Amniotic epithelial cell (primary cell): ENCODE data around the gene TMEM168.
"Not testable (repeated sequence)": the region's sequence is repeated elsewhere in the genome, so short reads cannot be mapped to it uniquely, and the experiment has no call there.

ENCODE experiments used
- DNase-seq: peaks from one replicate; pipeline ENCODE4 v3.0.0-alpha.2; 2010; ENCODE audit warnings: low read depth

TMEM168 gene, protein sequence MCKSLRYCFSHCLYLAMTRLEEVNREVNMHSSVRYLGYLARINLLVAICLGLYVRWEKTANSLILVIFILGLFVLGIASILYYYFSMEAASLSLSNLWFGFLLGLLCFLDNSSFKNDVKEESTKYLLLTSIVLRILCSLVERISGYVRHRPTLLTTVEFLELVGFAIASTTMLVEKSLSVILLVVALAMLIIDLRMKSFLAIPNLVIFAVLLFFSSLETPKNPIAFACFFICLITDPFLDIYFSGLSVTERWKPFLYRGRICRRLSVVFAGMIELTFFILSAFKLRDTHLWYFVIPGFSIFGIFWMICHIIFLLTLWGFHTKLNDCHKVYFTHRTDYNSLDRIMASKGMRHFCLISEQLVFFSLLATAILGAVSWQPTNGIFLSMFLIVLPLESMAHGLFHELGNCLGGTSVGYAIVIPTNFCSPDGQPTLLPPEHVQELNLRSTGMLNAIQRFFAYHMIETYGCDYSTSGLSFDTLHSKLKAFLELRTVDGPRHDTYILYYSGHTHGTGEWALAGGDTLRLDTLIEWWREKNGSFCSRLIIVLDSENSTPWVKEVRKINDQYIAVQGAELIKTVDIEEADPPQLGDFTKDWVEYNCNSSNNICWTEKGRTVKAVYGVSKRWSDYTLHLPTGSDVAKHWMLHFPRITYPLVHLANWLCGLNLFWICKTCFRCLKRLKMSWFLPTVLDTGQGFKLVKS

DNA sequence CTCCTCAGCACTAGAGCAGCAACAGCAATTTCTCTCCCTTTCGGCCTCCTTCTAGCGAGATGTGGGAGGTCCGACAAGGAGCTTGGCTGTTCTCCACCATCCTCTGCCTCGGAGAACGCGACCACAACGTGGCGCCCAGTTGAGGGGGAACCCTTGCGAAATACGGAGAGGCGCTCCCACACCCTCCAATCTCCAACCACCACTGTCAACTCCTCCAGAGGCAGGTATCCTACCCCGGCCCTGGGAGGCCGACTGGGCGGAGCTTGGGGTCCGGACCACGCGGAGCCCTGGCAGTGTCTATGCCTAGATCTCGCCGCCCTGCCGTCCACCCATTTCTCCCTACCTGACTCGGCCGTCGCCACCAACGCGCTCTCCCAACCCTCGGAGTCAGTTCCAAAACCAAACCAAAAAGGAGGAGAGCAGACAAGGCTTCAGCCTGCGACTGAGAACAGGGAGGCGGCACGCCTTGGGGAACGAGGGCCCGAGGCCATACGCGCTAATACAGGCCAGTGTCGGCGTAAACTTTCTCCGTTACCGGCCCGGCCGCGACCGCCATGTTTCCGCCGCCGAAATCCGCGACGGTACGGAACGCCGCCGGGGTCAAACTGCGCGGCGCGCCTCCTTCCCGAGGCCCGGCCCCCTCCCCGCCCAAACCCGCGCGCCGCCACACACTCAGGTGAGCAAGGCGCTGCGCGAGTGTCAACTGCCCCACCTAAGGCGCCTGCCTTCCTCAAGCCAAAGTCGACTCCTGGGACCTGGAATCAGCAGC lies at the start of gene TMEM168:
Gene TMEM168 (minus strand): TSS at position 577 of the 769 bp plus-strand sequence. CDS start 5,568 bp downstream, outside the sequence.
- peak; percentile 89 for DNase-seq

DNA sequence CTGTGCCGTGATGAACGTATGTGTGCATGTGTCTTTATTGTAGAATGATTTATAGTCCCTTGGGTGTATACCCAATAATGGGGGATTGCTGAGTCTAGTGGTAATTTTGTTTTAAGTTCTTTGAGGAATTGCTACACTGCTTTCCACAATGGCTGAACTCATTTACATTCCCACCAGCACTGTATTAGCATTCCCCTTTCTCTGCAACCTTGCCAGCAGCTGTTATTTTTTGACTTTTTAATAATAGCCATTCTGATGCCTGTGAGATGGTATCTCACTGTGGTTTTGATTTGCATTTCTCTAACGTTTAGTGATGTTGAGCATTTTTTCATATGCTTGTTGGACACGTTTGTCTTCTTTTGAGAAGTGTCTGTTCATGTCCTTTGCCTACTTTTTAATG lies 45.7 kb upstream of the TMEM168 start:
- DNase-seq, result not testable (repeated sequence)

DNA sequence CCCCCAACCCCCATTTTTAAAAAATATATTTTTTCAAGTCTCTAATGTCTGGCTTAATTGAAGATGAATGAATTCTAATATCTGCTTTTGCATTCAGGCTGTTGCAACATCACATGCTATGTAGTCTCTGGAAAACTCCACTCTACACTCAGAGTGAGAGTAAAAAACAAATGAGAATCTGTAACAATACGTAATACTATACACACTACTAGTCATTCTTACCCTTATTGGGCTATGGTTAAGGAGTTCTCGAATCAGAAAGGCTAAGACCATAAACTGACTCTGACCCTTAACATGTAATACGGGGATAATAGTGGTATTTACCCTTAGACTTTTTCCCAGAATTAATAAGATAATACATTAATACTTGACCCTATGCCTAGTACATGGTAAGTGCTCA lies 42.9 kb upstream of the TMEM168 start:
- DNase-seq, result no peak

DNA sequence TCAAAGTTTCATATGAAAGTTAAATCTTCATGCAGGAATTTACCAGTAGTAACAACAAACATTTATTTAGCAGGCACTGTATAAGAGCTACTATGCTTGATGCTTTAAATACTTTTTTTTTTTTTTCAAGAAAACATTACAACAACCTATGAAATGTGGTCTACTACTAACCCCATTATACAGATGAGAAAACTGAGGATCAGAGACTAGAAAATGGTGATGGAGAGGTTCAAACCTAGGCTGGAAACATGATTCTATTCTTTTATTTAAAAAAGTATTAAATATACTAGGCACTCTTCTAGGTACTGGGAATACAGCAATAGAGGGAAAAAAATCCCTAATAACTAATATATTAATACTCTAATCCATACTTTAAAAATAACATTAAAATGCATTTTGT lies 40.6 kb upstream of the TMEM168 start:
- no peak for DNase-seq

DNA sequence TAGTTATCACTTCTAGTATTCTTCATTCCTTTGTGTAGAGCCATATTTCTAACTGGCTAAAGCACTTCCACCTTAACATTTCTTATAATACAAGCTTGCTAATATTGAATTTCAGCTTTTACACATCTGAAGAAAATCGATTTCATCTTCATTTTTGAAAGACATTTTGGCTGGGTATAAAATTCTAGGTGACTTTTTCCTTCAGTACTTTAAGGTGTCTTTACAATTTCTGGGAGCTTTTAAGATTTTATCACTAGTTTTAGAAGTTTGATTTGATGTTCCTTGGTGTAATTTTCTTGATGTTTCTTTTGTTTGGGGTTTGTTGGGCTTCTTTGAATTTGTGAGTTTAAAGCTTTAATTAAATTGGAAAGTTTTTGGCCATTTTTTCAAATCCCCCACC lies 38.5 kb upstream of the TMEM168 start:
- DNase-seq, result no peak

DNA sequence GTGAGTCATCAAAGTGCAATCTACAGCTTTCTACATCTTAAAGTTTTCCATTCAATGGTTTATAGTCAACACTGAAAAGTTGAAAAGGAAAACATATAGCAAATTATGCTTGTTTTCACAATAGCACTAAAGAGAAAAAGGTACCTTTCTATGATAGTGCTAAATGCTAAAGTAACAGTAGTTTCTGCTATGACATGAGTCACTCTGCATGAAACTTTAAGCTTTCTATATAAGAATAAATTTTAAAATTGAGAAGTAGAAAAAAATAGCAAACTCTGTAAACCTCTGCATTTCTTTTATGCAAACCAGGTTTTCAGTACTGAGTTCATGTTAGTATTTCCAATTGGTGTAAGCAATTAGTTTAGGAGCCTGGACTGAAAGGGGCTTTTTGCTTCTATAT lies 31.2 kb upstream of the TMEM168 start:
- no peak for DNase-seq

DNA sequence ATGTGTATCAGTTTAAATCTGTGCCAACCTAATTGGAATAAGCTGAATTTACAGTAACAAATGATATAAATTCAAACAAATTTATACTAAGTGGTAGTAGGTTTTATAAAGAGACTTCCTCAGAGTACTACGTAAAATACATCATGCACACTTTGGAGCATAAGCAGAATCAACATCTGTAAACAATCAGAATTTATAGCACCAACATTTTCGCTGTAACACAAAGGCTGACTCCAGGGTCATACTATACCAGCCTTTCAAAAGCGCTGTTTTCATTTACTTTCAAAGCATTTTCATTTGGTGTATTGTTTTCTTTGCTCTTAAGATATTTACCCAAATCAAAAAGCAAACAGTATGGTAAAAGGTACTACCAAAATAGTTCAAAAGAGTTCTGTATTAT lies 29.3 kb upstream of the TMEM168 start:
- no peak for DNase-seq

DNA sequence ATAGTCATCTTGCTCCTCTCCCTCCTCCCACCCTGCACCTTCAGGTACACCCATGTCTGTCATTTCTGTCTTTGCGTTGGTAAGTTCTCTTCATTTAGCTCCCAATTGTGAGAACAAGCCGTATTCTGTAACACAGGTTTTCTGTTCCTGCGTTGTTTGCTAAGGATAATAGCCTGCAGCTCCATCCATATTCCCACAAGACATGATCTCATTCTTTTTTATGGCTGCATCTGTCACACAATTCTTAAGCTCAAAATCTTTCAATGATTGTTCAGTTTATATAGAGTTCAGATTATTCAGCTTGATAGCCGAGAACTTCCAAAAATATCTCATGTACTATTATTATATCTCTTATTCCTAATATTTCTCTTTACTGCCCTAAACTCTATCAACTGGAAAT lies 16.0 kb upstream of the TMEM168 start:
- DNase-seq, result no peak

DNA sequence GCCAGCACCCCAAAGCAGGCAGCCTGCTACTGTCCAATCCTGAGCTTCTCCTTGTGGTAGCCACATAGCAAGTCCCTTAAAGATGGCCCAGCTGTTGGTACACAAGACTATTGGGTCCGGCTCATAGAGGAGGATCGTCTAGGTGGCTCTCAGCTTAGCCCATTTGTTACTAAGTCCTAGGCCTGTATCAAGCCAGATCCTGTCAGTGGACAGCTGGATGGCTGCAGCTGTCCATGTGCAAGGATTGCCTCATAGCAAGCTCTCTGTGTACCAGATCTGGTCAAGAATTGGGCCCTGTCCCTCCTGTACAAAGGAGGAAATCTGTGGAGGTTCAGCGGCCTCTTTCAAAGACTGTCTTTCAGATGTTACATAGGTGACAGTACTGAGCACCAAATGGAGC lies 12.2 kb upstream of the TMEM168 start:
- no peak for DNase-seq

DNA sequence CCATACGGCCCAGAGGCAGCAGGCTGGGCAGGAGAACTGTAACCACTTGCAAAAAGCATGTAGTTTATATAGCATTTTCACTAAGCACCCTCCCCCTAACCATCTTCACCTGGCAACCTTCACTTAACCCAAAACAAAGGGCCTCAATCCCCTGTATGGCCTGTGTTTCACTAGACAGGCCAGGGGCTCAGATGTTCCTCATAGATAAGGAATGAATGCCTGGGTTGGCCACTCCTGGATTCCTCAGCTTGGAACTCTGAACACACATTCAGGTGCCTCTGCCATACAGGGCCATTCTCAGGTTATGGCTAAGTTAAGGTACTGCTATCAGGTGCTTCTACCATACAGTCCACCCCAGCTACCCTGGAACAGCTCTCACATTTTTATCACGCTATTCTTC lies 10.3 kb upstream of the TMEM168 start:
- DNase-seq, result no peak

DNA sequence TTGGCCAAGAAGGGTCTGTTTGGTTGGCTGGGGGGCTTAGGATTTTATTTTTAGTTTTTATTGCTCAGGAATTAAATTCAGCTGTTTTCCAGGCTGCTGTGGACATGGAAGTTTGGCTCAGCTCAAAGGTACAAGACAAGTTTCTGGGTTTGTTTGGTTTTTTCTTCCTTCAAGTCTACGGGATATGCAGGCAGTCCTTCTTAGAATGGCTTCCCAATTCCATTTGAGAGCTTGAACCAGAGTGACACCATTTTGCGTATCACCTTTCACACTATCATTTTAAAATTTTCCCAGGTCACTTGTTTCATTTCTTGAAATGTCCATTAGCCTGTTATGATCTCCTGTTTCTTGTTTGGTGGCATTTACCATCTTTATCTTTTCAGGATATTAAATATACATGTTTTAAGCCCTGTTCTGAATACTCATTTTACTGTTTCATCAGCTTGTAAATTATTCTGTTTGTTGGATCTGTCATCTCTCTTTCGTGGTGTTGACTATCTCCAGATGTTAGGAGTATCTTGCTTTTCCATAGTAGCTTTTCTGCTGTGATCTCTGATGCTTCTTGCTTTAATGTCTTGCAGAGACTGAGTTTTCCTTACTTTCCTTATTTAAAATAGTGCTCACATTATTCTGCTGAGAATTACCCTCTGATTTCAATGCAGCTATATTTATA lies 9.4 kb upstream of the TMEM168 start:
- no peak for DNase-seq

DNA sequence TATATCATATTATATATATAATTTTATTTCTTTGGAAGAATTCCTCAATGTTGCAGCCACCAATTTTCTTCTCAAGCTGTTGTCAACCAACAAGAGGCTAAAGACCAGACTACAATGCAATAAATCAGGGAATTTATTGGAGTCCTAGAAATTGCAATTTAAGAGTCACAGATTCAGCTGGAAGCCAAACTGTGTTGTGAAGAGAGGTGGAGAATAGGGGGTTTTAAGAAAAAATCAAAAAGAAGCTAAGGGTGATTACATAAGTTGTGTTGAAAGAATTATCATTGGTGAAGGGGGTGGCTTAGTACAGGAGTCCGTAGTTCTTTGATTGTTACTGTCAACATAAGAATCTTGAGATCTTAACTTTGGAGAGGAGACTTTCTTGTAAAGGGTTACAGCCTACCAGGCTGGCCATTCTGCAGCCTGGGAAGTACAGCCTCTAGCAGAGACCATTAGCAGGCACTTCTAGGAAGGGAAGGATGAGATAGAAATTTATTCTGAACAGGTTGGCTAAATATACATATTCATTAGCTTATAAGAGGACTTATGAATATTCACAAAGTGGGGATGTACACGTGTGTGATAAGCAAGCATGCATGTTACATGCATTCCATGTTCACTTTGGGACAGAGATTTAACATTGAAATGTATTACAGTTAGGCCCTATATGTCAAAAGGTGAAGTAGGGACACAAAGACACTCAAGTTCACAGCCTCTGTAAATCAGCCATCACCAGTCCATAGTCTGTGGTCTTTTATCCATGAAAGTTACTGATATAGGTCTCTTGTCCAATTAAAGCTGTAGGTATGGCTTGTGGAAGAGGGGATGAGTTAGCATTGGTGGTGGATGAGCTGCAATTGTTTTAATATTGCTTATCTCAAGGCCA lies 8.3 kb upstream of the TMEM168 start:
- DNase-seq, result no peak

DNA sequence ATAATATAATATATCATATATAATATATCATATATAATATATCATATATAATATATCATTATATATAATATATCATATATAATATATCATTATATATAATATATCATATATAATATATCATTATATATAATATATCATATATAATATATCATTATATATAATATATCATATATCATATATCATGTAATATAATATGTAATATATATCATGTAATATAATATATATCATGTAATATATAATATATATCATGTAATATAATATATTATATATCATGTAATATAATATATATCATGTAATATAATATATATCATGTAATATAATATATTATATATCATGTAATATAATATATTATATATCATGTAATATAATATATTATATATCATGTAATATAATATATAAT lies 6.4 kb upstream of the TMEM168 start:
- DNase-seq, result not testable (repeated sequence)

DNA sequence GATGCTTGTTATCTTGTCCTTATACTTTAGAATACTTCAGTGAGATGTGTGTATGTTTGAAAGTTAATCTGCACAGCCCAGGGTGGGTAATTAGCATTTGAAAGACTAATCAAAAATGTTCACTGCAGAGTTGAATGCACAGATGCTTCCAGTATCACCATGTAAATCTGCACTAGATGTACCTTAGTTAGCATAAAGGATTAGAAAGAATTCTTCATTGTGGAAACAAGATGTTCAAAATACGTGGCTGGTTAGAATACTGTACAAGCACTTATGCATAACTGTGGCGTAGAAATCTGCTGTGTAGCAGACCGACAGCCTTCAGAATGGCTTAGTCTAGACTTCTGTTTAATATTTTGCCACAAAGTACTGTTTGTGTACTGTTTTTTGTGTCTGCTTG lies 2.2 kb upstream of the TMEM168 start:
- no peak for DNase-seq

DNA sequence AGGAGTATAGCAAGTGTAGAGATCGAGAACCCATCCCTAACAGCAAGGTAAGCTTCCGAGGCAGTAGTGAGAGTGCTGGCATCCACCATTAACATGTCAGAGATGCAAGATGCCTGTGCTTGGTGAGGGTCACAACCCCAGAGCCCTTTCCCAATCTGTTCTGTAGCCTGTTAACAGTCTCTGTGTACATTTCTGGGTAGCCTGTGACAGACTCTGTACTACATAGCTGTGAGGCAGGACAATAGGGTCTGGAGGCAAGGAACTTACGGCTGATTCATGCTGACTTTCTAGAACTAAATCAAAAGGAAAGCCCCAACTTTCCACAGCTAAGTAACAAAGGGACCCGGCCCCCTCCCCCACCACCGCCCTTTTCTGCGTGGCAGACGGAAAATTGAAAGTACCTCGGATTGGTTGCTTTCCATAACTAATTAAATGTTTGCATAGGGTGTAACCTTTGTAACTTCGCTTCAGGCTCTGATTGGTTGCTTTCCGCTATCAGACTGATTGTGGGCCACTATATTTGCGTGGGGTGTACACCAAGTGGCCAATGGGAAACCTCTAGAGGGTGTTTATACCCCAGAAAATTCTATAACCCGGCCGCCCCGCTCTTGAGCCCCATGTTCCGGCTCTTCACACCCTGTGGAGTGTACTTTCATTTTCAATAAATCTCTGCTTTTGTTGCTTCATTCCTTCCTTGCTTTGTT lies 1.4 kb upstream of the TMEM168 start:
- DNase-seq, result no peak

DNA sequence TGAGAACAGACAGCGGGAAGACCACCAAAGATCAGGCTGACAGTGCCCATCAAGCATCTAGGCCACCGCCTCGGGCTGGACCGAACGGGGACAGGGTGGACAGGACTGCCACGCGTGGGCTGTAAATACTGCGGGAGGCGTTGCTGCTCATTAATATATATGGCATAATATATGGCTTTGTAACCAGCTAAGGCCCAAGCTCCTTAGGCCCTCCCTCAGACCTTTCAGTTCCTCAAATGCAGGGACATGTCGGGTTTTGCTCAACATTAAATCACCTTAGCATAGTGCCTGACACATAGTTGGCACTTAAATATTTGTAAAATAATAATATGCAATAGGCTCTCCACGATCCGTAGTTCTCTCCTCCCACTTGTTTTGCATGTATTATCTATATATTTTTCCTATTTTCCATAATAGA lies 402 bp upstream of the TMEM168 start:
- DNase-seq, result no peak

DNA sequence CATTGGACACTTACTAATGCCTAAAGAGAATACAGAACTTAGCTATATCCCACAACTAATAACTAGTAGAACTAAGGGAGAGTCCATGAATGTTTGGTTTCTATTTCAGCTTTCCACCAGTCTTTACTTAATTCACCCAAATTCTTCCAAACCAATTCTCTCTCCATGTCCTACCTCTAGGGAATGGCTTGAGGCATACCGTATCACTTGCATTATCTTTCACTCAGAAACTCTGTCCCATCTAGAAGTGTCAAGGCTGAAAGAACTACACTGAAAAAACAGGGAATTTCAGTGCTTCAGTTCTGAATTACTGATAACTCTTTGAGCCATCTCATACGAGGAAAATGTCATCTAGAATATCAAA lies 758 bp downstream of the TMEM168 start:
- DNase-seq, result no peak

DNA sequence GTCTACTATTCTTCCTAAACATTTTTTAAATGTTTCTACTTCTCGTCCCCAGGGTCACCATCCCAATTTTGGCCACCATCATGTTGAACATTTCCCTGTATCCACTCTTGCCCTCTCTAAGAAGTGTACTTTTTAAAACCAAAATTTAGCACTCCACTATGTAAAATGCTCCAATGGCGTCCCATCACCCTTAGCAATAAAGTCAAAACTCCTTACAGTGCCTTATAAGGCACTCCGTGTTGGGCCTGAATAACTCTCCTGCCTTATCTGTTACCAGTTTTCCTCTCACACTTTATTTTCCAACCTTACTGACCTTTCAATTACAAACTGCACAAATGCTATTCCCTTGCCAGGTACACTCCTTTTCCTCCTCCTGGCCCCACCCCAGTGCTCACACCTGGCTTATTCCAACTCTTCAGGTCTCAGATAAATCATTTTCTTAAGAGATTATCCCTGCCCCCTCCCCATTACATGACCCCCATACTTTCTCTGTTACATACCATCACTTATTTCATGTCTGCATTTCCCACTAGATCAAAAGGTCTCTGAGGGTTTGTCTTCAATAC lies 1.3 kb downstream of the TMEM168 start:
- no peak for DNase-seq

DNA sequence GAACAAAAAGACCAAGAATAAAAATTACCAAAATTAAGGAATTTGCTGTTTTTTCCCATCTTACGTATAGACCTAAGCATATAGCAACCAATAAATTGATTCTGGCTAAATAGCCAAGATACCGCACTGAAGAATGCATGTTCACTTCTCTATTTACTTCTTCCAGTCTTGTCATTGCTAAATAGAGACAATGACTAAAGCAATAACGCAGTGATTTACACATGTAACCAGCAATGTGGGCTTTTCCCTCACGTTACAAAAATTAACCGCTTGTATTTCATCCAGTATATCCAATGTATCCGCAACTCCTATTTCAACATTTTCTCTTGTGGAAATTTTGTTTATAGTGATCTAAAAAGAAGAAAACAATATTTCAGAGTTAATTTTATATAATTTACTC lies 5.6 kb downstream of the TMEM168 start:
- DNase-seq, result no peak

DNA sequence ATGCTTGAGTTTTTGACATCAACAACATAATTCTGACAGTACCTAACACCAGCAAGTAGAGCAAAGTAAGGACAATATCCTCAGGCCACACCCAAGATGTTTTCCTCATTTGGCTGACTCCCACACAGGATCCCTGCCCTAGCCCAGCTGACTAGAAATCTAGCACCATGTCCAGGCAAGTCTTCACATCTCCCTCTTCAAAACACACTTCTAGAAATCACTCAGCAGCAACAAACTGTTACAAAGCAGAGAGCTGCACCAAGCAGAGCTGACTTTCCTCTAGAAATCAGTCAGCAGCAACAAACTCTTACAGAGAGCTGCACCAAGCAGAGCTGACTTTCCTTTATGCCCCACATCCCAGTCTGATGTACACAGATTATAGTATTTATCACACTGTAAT lies 7.7 kb downstream of the TMEM168 start:
- DNase-seq, result no peak
